Stimulated activated CD8-positive, alpha-beta memory T cell treated with anti-CD3 and anti-CD28 coated beads, Interleukin-15, amount 100 ng/mL, for 4 hours (primary cell): ENCODE data around the gene CAPN12.

Source experiments
- DNase-seq, 2 donors: peaks; one replicate each; pipeline ENCODE4 v3.0.0-alpha.2; 2020; ENCODE audit warnings: low read depth in 2 of 2

The CAPN12 gene

DNA sequence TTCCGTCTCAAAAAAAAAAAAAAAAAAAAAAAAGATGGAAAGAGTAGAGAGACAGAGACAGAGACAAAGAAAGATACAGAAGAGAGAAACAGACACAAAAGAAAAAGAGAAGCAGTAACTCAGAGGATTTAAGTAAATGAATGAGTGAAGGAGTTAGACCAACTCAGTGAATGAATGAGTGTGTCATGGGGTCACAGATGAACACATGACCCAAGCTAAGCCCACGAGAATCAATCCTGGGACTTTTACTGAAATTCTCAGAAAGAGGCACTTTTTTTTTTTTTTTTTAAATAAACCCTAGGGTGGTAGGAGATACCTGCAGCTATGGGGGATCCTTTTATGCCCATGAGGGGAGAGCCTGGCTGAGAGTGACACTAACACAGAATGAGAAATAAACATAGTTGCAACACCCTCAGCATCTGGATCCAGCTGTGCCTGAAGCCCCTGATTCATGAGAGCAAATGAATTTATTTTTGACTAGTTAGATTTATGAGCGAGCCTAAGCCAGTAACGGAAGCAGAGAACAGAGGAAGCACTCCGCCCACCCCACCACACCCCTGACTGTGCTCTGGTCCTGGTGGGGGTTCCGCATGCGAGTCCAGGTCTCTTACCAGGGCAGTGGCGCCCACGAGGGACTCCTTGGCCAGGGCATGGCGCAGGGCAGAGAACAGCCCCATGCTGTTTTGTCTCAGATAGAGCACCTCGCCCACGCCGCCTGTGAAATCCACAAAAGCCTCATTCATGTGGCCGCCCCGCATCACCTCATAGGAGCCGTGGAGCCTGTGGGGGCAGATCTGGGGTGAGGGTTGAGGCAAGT lies 4.6 kb downstream of the CAPN12 start:
- DNase-seq = no peak

DNA sequence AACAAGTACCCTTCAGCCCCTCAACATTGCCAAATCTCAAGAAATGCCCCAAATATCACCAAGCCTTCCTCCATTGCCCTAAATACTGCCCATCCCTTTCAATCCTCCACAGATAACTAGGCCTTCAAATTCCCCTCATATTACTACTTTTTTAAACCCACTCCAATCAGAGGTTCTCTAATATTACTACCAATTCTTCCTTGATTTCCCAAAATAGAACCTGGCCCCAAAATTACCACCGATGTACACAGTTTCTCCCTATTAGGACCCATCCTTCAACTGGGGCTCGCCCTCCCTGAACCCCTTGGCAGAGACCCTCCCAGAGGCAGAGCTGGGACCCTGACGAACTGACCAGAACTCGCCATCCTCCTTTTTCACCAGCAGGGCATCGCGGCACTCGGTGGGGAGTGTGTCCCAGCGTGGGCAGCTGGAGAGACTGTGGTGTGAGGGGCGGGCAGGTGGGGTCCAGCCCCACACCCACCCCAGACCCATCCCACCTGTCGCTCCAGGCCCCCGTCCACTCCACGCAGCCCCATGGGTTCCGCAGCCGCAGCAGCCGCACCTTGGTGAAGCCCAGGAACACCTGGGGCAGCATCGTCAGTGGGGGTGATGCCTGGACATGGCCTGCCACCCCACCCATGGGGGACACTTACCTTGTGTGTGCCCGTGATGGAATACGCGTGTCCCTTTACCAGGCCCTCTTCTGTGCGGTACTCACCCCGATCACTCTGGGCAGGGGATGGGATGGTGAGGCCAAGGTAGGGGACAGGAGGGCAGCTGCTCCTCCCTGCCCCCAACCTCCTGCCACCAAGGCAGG lies 6.1 kb downstream of the CAPN12 start:
- no peak for DNase-seq

DNA sequence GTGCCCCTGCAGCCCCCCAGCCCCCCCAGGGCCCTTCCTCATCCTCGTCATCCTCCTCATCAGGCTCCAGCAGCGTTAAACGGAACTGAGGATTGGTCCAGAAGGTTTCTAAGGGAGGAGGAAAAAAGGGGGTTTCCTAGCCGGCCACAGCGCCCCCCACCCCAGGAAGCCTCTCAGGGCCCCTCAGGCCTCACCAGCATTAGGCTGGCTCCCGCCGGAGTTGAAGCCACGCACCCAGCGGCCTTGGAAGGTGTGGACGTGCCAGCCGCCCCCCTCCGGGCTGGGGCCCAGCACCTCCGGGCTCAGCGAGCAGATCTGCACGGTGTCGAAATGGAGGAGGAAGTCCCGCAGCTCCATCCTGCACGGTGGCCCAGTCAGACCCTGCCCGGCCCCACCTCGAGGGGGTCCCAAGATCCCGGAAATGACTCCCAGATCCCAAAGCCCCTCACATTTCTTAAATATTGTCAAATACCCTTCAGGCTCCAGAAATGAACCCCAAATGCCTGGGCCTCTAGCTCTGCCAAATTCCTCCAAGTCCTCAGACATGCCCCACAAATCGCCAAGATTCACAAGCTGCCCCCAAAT lies 6.9 kb downstream of the CAPN12 start:
- DNase-seq = no peak

DNA sequence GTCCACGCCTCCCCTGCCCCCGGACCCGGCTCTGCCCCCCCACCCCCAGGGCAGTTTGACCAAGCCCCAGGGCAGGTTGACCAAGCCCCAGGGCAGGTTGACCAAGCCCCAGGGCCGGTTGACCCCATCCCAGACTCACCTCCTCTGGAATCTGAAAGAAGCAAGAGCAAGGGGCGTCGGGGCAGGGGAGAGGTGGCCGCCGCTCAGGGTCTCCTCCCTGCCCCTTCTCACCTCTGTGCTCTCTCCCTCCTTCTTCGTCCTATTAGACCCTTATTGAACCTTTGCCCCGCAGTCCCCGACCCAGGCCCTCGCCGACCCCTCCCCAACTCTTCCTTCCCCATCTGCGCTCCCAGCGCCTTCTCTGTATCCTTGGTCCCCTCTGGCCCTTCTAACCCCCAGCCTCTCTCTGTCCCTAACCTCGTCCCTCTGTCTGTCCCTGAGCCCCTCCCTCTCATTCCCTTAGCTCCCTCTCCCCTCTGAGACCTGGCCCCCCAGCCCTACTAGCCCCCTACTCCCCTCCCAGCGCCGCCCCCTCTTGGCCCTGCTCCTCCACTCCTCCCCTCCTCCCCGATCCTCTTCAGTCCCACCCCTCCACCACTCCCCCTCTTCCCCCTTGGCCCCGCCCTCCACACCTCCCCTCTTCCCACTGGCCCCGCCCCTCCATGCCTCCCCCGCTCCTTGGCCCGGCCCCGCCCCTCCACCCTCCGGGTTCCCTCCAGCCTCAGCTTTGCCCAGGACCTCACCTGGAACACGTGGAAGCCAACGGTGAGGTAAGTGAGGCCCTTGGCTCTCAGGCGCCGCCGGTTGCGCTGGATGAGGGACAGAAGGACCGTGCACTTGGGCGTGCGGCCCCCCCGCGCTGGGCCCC lies 7.6 kb downstream of the CAPN12 start:
- DNase-seq = peak; percentile 36 to 44

DNA sequence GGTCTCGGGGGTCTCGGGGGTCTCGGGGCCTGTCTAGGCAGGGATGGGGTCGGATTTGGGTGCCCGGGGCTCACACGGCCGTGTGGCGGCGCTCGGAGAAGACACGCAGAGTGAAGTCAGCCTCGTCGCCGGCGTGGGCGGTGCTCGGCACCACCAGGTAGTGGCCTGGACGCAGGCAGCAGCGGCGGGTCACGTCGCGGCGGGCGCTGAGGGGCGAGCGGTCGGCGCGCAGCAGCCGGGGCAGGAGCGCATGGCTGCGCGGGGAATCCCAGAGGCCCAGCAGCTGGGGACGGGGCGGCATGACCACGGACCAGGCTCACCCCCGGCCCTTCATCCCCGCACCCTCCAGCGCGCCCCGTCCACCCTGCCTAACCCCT lies 8.2 kb downstream of the CAPN12 start:
- peak; percentile 32 to 42 for DNase-seq

DNA sequence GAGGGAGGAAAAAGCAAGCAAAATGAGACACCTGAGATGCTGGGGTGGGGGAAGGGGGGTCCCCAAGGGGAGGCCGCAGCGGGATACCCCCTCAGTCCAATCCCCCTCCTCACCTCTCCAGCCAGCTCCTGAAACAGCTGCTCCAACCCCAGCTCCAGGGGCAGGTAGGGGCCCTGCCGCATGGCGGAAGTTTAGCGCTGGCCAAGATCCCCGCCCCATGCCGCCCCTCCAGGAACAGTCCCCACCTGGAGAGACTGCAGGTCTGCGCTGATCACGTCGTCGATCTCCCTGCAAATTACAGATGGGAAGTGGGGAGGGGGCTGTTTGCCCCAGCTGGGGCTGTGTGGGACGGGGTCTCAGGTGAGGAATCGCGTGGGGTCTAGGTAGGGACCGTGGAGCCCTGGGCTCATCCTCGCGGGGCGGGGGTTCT lies 9.0 kb downstream of the CAPN12 start:
- no peak for DNase-seq

DNA sequence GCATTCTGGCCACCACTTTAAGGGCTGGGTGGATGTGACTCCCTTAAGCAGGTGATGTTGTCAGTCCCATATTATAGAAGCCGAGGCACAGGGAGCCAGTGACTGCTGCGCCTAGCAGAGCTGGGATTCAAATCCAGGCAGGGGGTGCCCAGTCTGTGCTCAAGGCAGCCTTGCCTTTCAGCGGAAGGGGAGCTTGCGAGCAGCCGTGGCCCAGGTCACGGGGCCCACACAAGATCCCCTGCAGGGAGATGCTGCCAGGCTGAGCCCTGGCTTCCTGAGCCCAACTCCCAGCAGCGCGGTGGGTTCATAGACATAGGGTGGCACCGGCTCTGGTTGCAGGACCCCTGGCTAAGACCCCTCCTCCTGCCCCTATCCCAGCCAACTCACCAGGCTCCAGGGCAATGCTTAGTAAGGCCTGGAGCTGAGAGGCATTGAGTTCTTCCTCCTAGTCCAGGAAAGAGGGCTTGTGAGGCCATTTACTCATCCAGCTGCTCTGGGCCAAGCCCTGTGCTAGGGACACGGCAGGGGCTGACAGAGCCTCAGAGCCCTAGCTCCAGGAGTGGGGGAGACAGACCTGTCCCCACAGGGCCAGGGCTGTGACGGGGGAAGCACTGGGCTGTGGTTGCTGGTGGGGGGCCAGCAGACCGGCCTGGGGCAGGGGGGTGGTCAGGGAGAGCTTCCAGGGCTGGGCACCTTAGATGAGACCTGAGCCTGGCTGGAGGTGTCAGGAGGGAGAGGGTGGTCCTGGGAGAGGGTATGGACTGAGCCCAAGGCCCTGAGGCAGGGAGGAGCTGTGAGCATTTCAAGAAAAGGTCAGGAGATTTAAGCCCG lies 9.6 kb downstream of the CAPN12 start:
- DNase-seq = no peak

DNA sequence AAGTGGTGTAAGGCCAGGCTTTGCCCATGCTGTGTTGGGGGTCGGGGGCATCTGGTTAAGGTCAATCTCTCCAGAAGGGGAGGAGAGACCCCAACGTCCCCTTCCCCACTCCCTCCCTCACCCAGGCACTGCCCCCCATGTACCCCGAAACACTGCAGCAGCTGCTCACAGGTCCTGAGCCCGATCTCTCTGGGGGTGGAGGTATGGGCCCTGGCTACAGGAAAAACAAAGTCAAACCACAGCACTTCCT lies 10.2 kb downstream of the CAPN12 start:
- no peak for DNase-seq

DNA sequence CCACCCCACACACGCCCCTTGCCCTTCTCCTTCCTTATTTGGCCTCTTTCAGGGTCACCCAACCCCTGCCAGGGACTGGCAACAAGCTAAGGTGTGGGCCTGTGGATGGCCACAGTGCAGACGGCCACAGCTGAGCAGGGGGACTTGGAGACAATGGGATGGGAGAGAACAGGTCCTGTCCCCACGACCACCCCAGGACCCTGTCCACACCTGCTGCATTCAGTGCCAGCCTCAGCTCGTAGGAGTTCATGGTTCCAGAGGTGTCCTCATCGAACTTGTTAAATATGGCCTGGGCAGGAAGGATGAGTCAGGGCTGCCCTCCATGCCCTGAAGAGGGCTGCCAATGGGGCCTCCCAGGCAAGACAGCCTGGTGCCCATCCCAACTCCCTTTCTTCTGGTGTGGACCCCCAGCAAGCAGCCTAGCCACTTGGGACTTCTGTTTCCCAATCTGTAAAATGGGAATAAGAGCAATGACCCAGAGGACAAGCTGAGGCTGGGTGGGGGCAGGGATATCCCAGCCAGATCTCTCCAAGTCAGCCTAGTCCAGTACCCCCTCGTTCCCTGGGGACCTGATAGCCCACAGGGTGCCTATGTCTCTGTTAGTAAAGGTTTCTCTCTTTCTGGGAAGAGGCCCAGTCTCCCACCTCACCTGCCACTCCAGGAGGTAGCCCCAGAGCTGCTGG lies 10.6 kb downstream of the CAPN12 start:
- no peak for DNase-seq

DNA sequence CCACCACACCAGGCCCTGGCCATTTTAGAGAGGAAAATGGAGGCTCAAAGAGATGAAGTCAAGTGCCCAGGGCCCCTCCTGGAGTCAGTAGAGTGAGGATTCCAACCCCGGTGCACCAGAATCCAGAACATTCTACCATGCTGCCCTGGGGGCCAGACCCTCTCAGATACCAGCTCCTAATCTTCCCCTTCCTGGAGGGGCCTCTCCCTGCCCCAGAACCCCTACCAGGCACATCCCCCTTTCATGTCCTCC lies 11.1 kb downstream of the CAPN12 start:
- no peak for DNase-seq

DNA sequence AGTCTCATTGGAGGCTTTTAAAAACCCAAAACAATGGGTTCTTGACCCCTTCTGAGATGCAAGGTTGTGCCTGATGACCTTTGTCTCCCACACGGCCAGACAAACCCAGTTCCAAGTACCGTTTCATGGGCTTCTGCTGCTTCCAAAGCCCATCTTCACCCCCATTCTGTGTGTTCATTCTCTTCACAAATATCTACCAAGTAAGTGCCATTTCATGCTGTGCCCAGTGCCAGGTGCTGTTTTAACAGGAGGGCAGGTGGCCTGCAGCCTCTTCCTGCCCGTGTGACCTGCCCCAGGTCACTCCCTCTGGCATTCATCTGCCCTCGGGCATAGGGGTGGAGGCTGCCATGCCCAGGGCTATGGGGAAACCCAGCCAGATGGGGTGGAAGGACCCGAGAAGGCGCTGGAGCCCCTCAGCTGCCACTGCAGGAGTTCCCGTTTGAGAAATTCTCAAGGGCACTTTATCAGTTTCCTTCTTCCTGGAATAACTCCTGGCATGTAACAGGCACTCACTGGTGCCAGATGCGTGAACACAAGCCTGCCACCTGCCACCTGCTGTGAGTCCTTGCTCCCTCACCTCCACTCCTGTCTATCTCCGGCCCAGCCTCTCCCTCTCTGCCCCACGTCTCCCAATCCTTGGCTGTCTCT lies 12.5 kb downstream of the CAPN12 start:
- DNase-seq = no peak

DNA sequence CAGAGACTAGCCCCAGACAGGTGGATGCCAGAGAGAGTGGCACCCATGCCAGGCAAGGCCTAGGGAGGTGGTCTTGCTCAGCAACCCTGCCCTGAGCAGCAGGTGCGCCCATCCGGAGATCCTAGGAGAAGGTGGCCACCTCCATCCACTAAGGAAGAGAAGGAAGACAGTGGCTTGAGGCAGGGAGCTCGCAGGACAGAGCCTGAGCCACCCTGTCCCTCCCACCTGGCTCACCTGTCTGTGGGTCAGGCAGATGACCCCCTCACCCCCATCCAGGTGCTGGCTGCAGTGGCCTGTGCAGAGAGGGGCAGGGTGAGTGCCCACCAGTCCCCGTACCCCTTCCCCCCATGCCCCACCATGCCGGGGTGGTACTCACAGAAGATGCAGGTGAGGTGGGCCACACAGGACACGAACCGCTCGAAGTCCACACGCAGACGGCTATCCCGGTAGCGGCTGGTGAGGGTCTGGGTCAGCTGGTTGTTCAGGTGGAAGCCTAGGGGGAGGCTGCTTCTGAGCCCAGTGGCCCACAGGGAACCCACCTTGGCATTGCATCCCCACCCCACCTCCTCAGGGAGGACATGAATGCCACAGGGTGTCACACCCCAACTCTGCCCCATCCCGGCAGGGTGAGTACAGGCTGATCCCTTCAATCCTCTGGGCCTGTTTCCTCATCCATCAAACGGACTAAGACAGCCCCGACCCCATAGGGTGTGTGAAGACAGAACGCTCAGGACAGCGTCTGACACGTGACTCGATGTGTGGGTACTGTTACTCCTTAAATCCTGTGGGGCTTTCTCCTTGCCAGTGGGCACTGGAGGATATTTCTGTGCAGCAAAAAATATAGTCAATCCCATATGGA lies 13.3 kb downstream of the CAPN12 start:
- DNase-seq = no peak

DNA sequence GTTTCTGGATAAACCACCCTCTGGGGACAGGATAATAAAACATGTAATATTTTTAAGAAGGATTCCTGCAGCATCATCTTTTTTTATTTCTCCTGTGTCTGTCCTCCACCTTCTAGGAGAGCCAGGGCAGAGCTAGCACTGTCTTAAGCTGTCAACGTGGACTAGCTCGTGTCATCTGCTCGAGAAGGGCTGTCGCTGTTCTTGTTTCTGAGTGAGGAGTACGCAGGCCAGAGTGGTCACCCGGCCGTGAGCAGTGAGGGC lies 13.9 kb downstream of the CAPN12 start:
- DNase-seq = no peak

DNA sequence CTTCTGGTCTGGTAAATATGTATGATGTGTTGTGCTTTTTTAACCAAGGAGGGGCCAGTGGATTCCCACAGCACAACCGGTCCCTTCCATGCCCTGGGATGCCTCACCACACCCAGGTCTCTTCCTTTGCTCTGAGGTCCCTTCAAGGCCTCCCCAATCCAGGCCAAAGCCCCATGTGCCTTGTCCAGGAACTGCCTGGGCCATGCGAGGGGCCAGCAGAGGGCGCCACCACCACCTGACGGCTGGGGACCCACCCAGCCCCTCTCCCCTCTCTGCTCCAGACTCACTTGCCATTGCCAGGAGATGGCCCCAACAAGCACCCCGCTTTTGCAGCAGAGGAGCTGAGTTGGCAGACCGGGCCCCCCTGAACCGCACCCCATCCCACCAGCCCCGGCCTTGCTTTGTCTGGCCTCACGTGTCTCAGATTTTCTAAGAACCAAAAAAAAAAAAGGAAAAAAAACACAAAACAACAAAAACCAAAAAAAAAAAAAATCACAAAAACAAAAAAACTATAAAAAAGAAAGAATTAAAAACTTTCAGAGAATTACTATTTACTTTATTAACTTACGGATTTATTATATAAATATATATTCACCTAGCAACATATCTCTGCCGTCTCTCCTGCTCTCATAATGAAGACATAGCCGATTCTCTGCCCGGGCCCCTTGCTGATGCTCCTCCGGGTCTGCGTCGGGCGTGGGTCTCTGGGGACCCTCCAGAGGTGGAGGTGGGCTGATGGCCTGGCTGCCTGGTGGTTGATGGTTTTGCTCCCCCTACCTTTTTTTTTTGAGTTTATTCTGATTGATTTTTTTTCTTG lies 14.4 kb downstream of the CAPN12 start:
- DNase-seq = peak; percentile 35 to 44

DNA sequence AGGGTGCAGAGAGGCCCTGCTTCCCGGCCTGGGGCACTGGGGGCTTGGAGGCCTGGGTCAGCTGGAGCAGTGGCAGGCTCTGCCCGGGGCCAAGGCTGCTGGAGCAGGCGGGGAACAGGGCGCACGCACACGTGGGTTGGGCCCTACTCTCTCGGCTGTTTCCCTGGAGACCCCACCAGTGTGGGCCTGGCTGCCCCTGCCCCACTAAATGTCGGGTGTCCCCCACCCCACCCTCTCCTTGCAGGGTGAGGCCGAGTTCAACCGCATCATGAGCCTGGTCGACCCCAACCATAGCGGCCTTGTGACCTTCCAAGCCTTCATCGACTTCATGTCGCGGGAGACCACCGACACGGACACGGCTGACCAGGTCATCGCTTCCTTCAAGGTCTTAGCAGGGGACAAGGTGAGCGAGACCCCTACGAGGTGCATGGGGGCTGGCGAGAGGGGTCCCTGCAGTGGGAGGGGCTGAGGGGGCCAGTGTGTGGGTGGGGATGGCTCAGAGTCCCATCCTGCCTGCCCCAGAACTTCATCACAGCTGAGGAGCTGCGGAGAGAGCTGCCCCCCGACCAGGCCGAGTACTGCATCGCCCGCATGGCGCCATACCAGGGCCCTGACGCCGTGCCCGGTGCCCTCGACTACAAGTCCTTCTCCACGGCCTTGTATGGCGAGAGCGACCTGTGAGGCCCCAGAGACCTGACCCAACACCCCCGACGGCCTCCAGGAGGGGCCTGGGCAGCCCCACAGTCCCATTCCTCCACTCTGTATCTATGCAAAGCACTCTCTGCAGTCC lies 15.3 kb downstream of the CAPN12 start:
- DNase-seq = no peak

DNA sequence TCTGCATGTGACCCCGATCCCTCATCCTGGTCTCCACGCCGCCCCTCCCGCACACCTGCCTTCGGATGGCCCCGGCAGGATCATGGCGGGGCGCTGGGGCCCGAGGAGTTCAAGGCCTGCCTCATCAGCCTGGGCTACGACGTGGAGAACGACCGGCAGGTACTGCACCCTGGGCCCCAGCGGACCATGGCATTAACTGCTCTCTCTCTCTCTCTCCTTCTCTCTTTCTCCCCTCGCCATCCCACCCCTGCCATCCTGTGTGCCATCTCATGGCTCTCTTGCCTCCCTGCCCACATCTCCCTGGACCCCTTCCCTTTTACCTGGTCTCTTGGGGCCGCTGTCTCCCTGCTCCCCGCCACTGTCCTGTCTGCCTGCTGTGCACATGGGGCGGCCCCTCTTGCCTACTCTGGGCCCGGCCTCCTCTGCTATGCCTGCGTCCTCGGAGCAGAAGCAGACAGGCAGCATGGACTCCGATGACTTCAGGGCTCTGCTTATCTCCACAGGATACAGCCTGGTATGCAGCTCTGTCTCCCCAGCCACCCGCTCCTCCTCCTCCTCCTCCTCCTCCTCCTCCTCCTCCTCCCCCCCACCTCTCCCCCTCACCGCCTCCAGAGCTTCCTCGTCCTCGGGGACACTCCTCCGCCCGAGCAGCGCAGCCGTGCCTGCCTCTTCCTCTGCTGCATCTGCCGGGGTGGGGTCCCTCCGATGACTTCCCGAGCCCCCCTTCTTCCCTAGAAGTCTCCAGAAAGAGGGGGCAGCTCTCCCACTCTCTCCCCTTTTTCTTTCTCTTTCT lies 16.2 kb downstream of the CAPN12 start:
- no peak for DNase-seq

DNA sequence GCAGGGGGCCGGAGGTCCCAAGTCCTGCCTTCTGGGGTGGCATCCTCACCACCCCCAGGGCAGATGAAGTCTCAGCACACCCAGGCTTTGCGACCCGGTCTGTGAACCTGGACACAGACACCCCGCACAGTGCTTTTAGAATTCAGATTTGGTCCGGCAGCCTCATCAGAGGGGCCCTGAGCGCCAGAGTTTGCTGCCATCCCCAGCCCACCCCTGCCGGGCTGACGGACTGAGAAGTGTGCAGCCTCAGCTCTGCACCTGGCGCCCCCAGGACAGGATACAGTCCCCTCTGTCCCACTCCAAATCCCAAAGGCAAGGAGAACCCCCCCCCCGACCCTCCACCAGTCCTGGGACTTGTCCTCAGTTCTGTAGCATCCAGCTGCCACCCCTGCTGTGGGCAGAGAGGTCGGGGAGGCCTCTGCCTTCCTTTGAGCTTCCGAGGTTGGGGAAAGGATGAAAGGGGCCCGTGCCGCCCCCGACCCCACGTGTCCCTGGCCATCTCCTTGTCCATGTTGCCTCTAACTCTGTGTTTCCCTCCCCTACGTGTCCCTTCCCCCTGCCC lies 16.9 kb downstream of the CAPN12 start:
- DNase-seq = no peak
